Measurements from ENCODE around the gene VPREB3. TPM values are rescaled to one million over a fixed set of nuclear protein-coding genes. Genes with fewer than 3 reads are reported as not detected.

VPREB3 gene
- total RNA-seq, 3 donors from 2014 or later (not counting 1 experiment from before 2014, with no cell fraction given) = not detected

DNA sequence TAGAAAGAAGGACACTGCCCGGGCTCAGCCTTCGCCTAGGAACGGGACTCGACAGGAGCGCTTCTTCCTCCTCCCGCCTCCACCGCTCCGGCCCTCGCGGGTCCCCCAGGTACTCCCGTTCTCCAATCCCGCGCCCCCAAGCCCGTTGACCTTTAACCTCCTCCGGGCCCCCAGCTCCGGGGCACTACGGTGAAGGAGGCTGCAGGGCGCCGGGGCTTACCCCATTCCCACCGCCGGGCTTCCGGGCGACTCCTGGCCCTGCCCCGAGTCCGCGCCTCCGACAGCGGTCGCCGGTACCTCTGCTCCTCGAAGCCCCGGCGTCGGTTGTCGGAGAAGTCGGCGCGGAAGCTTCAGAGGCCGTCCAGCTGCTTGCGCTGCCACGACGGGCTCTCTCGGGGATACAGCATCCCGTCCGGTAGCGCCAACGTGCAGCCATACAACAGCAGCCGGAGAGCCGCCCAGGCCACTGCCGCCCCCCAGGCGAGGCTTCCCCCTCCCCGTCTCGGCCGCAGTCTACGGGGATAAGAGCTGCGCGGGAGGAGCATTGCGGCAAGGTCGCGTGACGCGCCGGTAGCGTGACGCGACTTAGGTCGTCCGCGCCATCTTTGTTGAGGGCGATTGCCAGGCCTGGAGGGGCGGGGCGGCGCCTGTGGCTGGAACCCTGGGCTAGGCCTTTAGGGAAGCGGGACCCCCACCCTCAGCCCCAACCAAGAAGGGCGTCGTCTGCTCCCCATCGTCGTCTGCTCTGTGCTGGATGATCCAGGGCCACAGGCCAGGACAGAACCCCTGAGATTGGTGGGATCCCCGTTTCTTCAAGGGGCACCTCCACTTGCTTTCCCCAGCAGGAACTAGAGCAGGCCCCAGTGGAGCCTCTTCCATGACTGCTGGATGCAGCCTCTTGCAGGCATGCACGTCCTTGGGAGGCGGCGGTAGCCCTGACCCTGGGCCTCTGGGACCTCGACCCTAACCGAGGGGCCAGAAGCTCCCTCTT, 37.1 kb downstream of the VPREB3 start:
- Histone ChIP-seq H3K4me3 (ENCODE audit: low read length) (peak overlapping the region; percentile 79), H3K4me1 (ENCODE audit: control insufficient read depth, insufficient read depth, low read length) (peaks cover 25% of the 10 kb centered on the region), H3K27me3 (ENCODE audit: control insufficient read depth, insufficient read depth, low read length) (no peaks in the 10 kb centered on the region), H3K27ac (ENCODE audit: low read length) (peak overlapping the region; percentile 68), H3K9me3 (ENCODE audit: control insufficient read depth, insufficient read depth, low read length) (no peaks in the 10 kb centered on the region), H3K36me3 (ENCODE audit: control insufficient read depth, insufficient read depth, low read length) (peaks cover 19% of the 10 kb centered on the region)
- DNase-seq = peak; percentile 77 to 91
- peak overlapping the region; percentile 82 for H3K4me3 Mint-ChIP-seq
- H3K27me3 Mint-ChIP-seq (ENCODE audit: low read depth in 2 of 2) = no peaks in the 10 kb centered on the region
- ATAC-seq = peak; percentile 94 to 96 (median 95)
- TF ChIP-seq, protein P1, sequence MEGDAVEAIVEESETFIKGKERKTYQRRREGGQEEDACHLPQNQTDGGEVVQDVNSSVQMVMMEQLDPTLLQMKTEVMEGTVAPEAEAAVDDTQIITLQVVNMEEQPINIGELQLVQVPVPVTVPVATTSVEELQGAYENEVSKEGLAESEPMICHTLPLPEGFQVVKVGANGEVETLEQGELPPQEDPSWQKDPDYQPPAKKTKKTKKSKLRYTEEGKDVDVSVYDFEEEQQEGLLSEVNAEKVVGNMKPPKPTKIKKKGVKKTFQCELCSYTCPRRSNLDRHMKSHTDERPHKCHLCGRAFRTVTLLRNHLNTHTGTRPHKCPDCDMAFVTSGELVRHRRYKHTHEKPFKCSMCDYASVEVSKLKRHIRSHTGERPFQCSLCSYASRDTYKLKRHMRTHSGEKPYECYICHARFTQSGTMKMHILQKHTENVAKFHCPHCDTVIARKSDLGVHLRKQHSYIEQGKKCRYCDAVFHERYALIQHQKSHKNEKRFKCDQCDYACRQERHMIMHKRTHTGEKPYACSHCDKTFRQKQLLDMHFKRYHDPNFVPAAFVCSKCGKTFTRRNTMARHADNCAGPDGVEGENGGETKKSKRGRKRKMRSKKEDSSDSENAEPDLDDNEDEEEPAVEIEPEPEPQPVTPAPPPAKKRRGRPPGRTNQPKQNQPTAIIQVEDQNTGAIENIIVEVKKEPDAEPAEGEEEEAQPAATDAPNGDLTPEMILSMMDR (IDR thresholded peaks at IDR 0.05) = no peak
- peak overlapping the region; percentile 75 to 88 for H3K27ac Mint-ChIP-seq
- intact Hi-C loops (cut with micrococcal nuclease) = loop anchor here (2.0 kb wide), 1 partner anchor 20 kb away; no protein-coding TSS in a partner anchor
- 6% methylated on average over 84 of the region's 84 CpGs for WGBS (ENCODE audit: insufficient coverage)
- H3K9me3 Mint-ChIP-seq = no peaks in the 10 kb centered on the region
- H3K4me1 Mint-ChIP-seq = peaks cover 16 to 26% of the 10 kb centered on the region in 2 donors
- H3K36me3 Mint-ChIP-seq = no peaks in the 10 kb centered on the region

DNA sequence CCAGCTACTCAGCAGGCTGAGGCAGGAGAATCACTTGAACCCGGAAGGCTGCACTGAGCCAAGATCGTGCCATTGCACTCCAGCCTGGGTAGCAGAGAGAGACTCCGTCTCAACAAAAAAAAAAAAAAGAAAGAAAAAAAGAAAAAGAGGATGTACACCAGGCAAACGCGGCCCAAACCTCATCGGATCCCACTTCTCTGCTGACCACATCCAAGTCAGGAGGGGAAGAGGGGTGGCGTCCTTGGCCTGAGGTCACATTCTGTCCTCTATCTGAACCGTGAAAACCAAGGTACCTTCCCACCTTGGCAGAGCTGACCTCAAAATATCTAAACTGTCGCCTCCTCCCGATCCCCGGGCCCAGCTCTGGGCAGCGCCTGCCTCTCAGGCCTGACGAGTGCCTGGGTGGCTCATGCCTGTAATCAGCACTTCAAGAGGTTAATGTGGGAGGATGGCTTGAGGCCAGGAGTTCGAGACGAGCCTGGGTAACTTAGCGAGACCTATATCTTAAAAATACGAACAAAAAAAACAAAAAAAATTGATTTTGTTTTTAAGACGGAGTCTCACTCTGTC, 38.3 kb downstream of the VPREB3 start:
- Mint-ChIP-seq H3K27ac (peak overlapping the region; percentile 75 to 88), H3K4me3 (peak overlapping the region; percentile 82), H3K27me3 (ENCODE audit: low read depth in 2 of 2) (no peaks in the 10 kb centered on the region), H3K36me3 (peaks cover 7% of the 10 kb centered on the region), H3K9me3 (no peaks in the 10 kb centered on the region), H3K4me1 (peaks cover 19 to 30% of the 10 kb centered on the region in 2 donors)
- 51% methylated on average over 17 of the region's 18 CpGs for WGBS (ENCODE audit: insufficient coverage)
- Histone ChIP-seq H3K4me3 (ENCODE audit: low read length) (peak overlapping the region; percentile 79), H3K4me1 (ENCODE audit: control insufficient read depth, insufficient read depth, low read length) (peaks cover 25% of the 10 kb centered on the region), H3K9me3 (ENCODE audit: control insufficient read depth, insufficient read depth, low read length) (no peaks in the 10 kb centered on the region), H3K36me3 (ENCODE audit: control insufficient read depth, insufficient read depth, low read length) (peaks cover 25% of the 10 kb centered on the region), H3K27ac (ENCODE audit: low read length) (no peak overlapping the region), H3K27me3 (ENCODE audit: control insufficient read depth, insufficient read depth, low read length) (no peaks in the 10 kb centered on the region)
- intact Hi-C loops (cut with micrococcal nuclease) = loop anchor here (2.0 kb wide), 1 partner anchor 19 kb away; no protein-coding TSS in a partner anchor
- DNase-seq (no peak), ATAC-seq (peak in 1 of 3 donors; percentile 10)
- TF ChIP-seq, protein P1 (IDR thresholded peaks at IDR 0.05) = no peak

DNA sequence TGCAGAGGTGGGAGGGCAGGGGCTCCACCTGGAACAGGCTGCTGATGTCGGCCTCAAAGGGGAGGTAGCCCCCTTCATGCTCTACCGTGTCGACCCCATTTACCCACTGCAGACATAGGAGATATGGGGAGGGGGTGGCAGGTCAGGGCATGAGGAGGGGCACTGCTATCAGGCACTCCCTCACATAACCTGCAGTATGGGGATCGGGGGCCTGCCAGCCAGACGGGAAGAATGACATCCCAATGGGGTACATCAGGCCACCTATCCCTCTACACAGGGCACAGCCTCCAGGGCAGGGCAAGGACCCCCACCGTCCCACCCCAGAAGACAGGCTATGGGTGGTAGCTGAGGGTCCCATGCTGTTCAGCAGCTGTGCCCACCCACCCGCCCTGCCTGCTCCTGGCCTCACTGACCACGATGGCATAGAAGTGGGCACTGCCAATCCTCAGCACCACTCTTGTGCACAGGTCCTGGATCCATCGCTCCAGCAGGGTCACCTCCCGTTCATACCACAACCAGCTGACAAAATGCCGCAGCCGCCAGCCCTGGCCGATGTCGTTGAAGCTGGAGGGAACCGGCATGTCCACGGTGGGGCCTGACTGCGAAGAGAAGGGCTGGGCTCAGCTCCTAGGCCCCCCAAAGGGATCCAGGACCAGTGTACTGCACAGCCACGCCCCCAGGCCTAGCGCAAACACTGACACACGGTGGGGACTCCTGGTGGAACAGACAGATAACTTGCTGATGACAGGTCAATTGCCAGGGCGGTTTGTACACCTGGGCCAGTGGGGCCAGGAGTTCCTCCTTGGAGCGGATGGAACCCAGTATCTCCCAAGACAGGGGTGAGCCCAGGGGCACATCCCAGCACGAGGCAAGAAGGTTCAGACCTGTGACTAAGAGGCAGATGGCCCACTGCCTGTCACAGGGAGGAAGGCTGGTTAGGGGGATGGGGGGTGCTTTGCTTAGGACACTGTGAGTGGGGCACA, 39.3 kb downstream of the VPREB3 start:
- peak overlapping the region; percentile 75 to 88 for H3K27ac Mint-ChIP-seq
- ATAC-seq (no peak), DNase-seq (no peak)
- no peaks in the 10 kb centered on the region for H3K27me3 Mint-ChIP-seq (ENCODE audit: low read depth in 2 of 2)
- H3K36me3 Mint-ChIP-seq = peaks cover 18% of the 10 kb centered on the region
- Histone ChIP-seq H3K27me3 (ENCODE audit: control insufficient read depth, insufficient read depth, low read length) (no peaks in the 10 kb centered on the region), H3K27ac (ENCODE audit: low read length) (no peak overlapping the region), H3K9me3 (ENCODE audit: control insufficient read depth, insufficient read depth, low read length) (no peaks in the 10 kb centered on the region), H3K36me3 (ENCODE audit: control insufficient read depth, insufficient read depth, low read length) (peaks cover 34% of the 10 kb centered on the region), H3K4me3 (ENCODE audit: low read length) (no peak overlapping the region), H3K4me1 (ENCODE audit: control insufficient read depth, insufficient read depth, low read length) (peaks cover 25% of the 10 kb centered on the region)
- peak overlapping the region; percentile 82 for H3K4me3 Mint-ChIP-seq
- H3K4me1 Mint-ChIP-seq = peaks cover 29 to 40% of the 10 kb centered on the region in 2 donors
- intact Hi-C loops (cut with micrococcal nuclease) = no loop called here
- TF ChIP-seq, protein P1 (IDR thresholded peaks at IDR 0.05) = no peak
- WGBS (ENCODE audit: insufficient coverage) = 93% methylated on average over 21 of the region's 23 CpGs
- H3K9me3 Mint-ChIP-seq = no peaks in the 10 kb centered on the region
